ENCODE results near the gene AQP12A.

AQP12A gene

GRCh38 chr2:240722796-240723735, 31.4 kb downstream of the AQP12A start:
- H3K79me2 ChIP-seq (ENCODE audit: insufficient read depth, low read length): no peaks in the 10 kb centered on the region

GRCh38 chr2:240723851-240724250, 32.2 kb downstream of the AQP12A start:
- Histone ChIP-seq H3K4me3 (ENCODE audit: low read depth in 1 of 2, low read length in 2 of 2) (no peak overlapping the region), H3K36me3 (ENCODE audit: insufficient read depth, low read length) (no peaks in the 10 kb centered on the region), H3K79me2 (ENCODE audit: insufficient read depth, low read length) (no peaks in the 10 kb centered on the region), H4K20me1 (ENCODE audit: insufficient read depth, low read length) (peaks cover 14% of the 10 kb centered on the region), H3K27ac (ENCODE audit: low read length) (no peak overlapping the region), H3K4me2 (ENCODE audit: insufficient read depth, low read length) (no peak overlapping the region), H3K4me1 (ENCODE audit: insufficient read depth, low read length) (no peaks in the 10 kb centered on the region), H2AFZ (ENCODE audit: low read depth, low read length) (no peak overlapping the region), H3K27me3 (ENCODE audit: insufficient read depth, low read length, poor library complexity) (no peaks in the 10 kb centered on the region), H3K9me3 (ENCODE audit: insufficient read depth, low read length, severe bottlenecking) (no peaks in the 10 kb centered on the region), H3K9ac (ENCODE audit: low read depth, low read length) (no peak overlapping the region)
- ATAC-seq (ENCODE audit: insufficient read depth, low read depth) (no peak), DNase-seq (no peak)
- no peak for TF ChIP-seq EZH2 (IDR thresholded peaks at IDR 0.05; ENCODE audit: borderline replicate concordance, low read depth, low read length, severe bottlenecking)

More at GRCh38 chr2:240722796-240723735, 31.4 kb downstream of the AQP12A start:
- H3K36me3 ChIP-seq (ENCODE audit: insufficient read depth, low read length): no peaks in the 10 kb centered on the region
- TF ChIP-seq CTCF (IDR thresholded peaks at IDR 0.05; ENCODE audit: borderline replicate concordance, extremely low read depth, low read length, poor library complexity, severe bottlenecking): no peak
- no peak for TF ChIP-seq EZH2 (IDR thresholded peaks at IDR 0.05; ENCODE audit: borderline replicate concordance, low read depth, low read length, severe bottlenecking)
- no peaks in the 10 kb centered on the region for H3K4me1 ChIP-seq (ENCODE audit: insufficient read depth, low read length)
- no peak overlapping the region for H3K4me3 ChIP-seq (ENCODE audit: low read depth in 1 of 2, low read length in 2 of 2)
- H4K20me1 ChIP-seq (ENCODE audit: insufficient read depth, low read length): 0 out of 2 replicates have a peak, but pooled peaks cover 13% of the 10 kb centered on the region
- DNase-seq (no peak), ATAC-seq (ENCODE audit: insufficient read depth, low read depth) (no peak)
- no peak overlapping the region for H3K27ac ChIP-seq (ENCODE audit: low read length)
- H3K9me3 ChIP-seq (ENCODE audit: insufficient read depth, low read length, severe bottlenecking): no peaks in the 10 kb centered on the region
- H2AFZ ChIP-seq (ENCODE audit: low read depth, low read length): no peak overlapping the region
- H3K4me2 ChIP-seq (ENCODE audit: insufficient read depth, low read length): no peak overlapping the region
- no peaks in the 10 kb centered on the region for H3K27me3 ChIP-seq (ENCODE audit: insufficient read depth, low read length, poor library complexity)
- H3K9ac ChIP-seq (ENCODE audit: low read depth, low read length): no peak overlapping the region

- no peaks in the 10 kb centered on the region for H3K4me1 ChIP-seq (ENCODE audit: insufficient read depth, low read length)
- TF ChIP-seq CTCF (IDR thresholded peaks at IDR 0.05; ENCODE audit: borderline replicate concordance, extremely low read depth, low read length, poor library complexity, severe bottlenecking) (no peak), EZH2 (IDR thresholded peaks at IDR 0.05; ENCODE audit: borderline replicate concordance, low read depth, low read length, severe bottlenecking) (no peak)
- no peaks in the 10 kb centered on the region for H3K36me3 ChIP-seq (ENCODE audit: insufficient read depth, low read length)
Observed at GRCh38 chr2:240724431-240724830, 32.8 kb downstream of the AQP12A start.

GRCh38 chr2:240725266-240725665, 33.6 kb downstream of the AQP12A start:
- no peaks in the 10 kb centered on the region for H3K36me3 ChIP-seq (ENCODE audit: insufficient read depth, low read length)
- no peak overlapping the region for H3K4me2 ChIP-seq (ENCODE audit: insufficient read depth, low read length)
- ATAC-seq (ENCODE audit: insufficient read depth, low read depth): no peak
- no peak for DNase-seq
- no peak overlapping the region for H3K4me3 ChIP-seq (ENCODE audit: low read depth in 1 of 2, low read length in 2 of 2)
- no peaks in the 10 kb centered on the region for H3K27me3 ChIP-seq (ENCODE audit: insufficient read depth, low read length, poor library complexity)
- H3K79me2 ChIP-seq (ENCODE audit: insufficient read depth, low read length): no peaks in the 10 kb centered on the region
- no peak overlapping the region for H3K27ac ChIP-seq (ENCODE audit: low read length)
- no peaks in the 10 kb centered on the region for H3K9me3 ChIP-seq (ENCODE audit: insufficient read depth, low read length, severe bottlenecking)
- no peaks in the 10 kb centered on the region for H3K4me1 ChIP-seq (ENCODE audit: insufficient read depth, low read length)
- H3K9ac ChIP-seq (ENCODE audit: low read depth, low read length): no peak overlapping the region
- peaks cover 27% of the 10 kb centered on the region for H4K20me1 ChIP-seq (ENCODE audit: insufficient read depth, low read length)
- TF ChIP-seq EZH2 (IDR thresholded peaks at IDR 0.05; ENCODE audit: borderline replicate concordance, low read depth, low read length, severe bottlenecking): no peak
- no peak for TF ChIP-seq CTCF (IDR thresholded peaks at IDR 0.05; ENCODE audit: borderline replicate concordance, extremely low read depth, low read length, poor library complexity, severe bottlenecking)
- no peak overlapping the region for H2AFZ ChIP-seq (ENCODE audit: low read depth, low read length)

More at GRCh38 chr2:240724431-240724830, 32.8 kb downstream of the AQP12A start:
- no peak overlapping the region for H3K9ac ChIP-seq (ENCODE audit: low read depth, low read length)
- H3K27ac ChIP-seq (ENCODE audit: low read length): no peak overlapping the region
- no peaks in the 10 kb centered on the region for H3K27me3 ChIP-seq (ENCODE audit: insufficient read depth, low read length, poor library complexity)
- H3K79me2 ChIP-seq (ENCODE audit: insufficient read depth, low read length): no peaks in the 10 kb centered on the region
- H3K9me3 ChIP-seq (ENCODE audit: insufficient read depth, low read length, severe bottlenecking): no peaks in the 10 kb centered on the region
- no peak overlapping the region for H3K4me2 ChIP-seq (ENCODE audit: insufficient read depth, low read length)
- no peak overlapping the region for H2AFZ ChIP-seq (ENCODE audit: low read depth, low read length)
- ATAC-seq (ENCODE audit: insufficient read depth, low read depth) (no peak), DNase-seq (no peak)
- H3K4me3 ChIP-seq (ENCODE audit: low read depth in 1 of 2, low read length in 2 of 2): no peak overlapping the region
- H4K20me1 ChIP-seq (ENCODE audit: insufficient read depth, low read length): peaks cover 20% of the 10 kb centered on the region
